Measurements from ENCODE around the gene P2RX6. TPM values are rescaled to one million over a fixed set of nuclear protein-coding genes. Genes with fewer than 3 reads are reported as not detected.
"Not testable (repeated sequence)": the region's sequence is repeated elsewhere in the genome, so short reads cannot be mapped to it uniquely, and the experiment has no call there.

The P2RX6 gene
- total RNA-seq, 1 donor from 2014 or later, result not detected

DNA sequence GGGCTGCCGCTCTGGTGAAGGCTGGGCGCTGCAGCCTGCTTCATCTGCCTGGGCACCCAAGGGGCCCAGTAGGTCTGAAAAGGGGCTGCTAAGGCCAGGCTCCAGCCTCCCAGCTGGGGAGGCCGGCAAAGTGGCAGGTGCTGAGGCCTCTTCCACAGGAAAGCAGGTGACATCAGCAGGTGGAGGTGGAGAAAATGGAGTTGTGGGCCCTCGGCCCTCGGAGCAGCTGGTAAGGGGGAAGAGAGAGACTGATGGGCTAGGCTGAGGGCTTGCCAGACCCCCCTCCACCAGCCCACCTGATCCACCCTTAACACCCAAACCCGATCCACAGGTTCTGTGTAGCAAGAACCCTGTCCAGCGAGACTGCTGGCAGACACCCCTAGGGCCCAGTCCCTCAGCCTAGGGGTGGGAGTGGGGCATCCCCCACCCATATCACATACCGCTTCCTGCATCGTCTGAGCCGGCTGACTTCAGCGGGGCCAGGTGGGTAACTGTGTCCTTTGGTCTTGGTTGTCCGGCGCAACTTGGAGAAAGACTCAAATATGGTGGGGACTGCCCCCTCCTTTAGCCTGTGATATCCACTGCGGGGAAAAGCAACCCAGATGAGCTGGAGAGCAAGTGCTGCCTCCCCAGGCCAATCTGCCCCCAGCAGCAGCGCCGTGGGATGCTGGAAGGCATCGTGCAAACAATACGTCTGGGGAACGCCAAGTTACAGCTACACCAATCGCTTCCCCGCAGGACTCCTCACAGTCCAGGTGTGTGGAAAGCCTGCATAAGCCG is 14.6 kb upstream of the P2RX6 start:
- no peaks in the 10 kb centered on the region for H3K27me3 ChIP-seq (ENCODE audit: control insufficient read depth, insufficient read depth, low read length)
- no peak for DNase-seq (ENCODE audit: low read depth)
- H3K36me3 ChIP-seq (ENCODE audit: control insufficient read depth, insufficient read depth, low read length), result peaks cover 5% of the 10 kb centered on the region
- TF ChIP-seq, protein P1, sequence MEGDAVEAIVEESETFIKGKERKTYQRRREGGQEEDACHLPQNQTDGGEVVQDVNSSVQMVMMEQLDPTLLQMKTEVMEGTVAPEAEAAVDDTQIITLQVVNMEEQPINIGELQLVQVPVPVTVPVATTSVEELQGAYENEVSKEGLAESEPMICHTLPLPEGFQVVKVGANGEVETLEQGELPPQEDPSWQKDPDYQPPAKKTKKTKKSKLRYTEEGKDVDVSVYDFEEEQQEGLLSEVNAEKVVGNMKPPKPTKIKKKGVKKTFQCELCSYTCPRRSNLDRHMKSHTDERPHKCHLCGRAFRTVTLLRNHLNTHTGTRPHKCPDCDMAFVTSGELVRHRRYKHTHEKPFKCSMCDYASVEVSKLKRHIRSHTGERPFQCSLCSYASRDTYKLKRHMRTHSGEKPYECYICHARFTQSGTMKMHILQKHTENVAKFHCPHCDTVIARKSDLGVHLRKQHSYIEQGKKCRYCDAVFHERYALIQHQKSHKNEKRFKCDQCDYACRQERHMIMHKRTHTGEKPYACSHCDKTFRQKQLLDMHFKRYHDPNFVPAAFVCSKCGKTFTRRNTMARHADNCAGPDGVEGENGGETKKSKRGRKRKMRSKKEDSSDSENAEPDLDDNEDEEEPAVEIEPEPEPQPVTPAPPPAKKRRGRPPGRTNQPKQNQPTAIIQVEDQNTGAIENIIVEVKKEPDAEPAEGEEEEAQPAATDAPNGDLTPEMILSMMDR (IDR thresholded peaks at IDR 0.05; ENCODE audit: insufficient read depth, low read length, poor library complexity, severe bottlenecking), result peak; percentile 4
- peak overlapping the region; percentile 85 for H3K4me3 ChIP-seq (ENCODE audit: low read depth, low read length)

DNA sequence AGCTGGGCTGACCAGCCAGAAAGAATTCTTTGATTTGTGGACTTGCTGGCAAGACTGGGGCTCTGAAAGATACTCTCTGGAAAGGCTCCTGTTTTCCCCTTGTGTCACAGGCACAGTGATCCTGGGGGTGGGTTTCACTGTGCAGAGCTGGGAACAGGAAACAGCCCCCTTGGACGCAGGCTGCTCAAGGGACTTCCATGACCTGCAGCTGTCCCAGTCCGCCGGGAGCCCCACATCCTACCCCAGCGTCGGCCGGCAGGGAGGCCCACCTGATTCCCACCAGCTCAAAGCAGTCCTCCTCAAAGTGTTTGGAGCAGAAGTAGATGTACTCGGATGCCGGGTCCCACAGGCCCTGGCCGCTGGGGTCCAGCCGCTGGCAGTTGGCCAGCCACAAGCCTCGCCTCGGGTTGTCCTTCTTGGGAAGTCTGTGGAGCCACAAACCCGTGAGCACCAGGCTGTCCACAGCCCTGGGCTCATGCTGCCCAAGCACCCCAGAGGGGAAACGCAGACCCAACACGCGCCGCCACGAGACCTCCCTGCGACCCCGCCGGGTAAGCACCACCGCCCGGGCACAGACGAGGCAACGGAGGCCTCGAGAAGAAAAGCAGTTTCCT is 13.9 kb upstream of the P2RX6 start:
- peaks cover 5% of the 10 kb centered on the region for H3K36me3 ChIP-seq (ENCODE audit: control insufficient read depth, insufficient read depth, low read length)
- H3K27me3 ChIP-seq (ENCODE audit: control insufficient read depth, insufficient read depth, low read length), result no peaks in the 10 kb centered on the region
- no peak for DNase-seq (ENCODE audit: low read depth)
- TF ChIP-seq, protein P1 (IDR thresholded peaks at IDR 0.05; ENCODE audit: insufficient read depth, low read length, poor library complexity, severe bottlenecking), result no peak
- H3K4me3 ChIP-seq (ENCODE audit: low read depth, low read length), result peak overlapping the region; percentile 85

DNA sequence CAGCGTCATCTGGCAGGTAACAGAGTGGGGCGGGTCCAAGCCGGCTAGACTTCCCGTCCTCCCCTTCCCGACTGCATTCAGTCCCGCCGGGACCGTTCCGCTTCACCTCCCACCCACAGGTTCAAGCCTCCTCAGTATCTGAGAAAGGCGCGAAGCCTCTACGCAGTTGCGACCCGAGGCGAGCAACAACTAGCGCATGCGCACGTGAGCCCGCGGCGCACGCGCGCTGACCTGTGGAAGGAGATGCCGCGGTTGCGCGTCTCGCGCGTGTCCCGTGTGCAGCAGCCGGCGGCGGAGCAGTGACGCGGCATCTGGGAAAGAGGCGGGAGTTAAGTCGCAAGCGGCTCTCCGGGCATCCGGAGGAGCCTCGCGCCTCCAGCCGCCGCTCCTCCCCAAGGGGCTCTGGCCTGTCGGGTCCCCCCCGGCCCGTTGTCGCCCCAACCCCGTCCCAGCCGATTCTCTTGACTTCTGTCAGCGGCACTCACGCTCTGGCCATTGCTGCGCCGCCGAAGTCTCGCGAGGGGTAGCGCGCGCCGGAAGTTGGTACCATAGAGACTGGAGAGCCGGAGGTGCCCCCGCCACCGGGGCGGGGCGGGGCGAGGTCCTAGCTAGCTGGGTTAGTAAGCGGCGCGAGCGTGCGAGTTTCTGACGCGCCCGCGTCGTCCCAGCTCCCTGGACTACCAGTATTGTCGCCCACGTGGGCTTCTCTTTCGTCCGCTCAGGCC is 13.2 kb upstream of the P2RX6 start, which contains the start of gene THAP7:
Gene THAP7 (minus strand): TSS at position 518 of the 725 bp plus-strand sequence. CDS start 207 bp downstream, at position 311.
- H3K36me3 ChIP-seq (ENCODE audit: control insufficient read depth, insufficient read depth, low read length), result peaks cover 5% of the 10 kb centered on the region
- TF ChIP-seq, protein P1 (IDR thresholded peaks at IDR 0.05; ENCODE audit: insufficient read depth, low read length, poor library complexity, severe bottlenecking), result no peak
- H3K4me3 ChIP-seq (ENCODE audit: low read depth, low read length), result peak within 1 kb of the TSS; percentile 85
- no peaks in the 10 kb centered on the region for H3K27me3 ChIP-seq (ENCODE audit: control insufficient read depth, insufficient read depth, low read length)
- DNase-seq (ENCODE audit: low read depth), result peak; percentile 73

DNA sequence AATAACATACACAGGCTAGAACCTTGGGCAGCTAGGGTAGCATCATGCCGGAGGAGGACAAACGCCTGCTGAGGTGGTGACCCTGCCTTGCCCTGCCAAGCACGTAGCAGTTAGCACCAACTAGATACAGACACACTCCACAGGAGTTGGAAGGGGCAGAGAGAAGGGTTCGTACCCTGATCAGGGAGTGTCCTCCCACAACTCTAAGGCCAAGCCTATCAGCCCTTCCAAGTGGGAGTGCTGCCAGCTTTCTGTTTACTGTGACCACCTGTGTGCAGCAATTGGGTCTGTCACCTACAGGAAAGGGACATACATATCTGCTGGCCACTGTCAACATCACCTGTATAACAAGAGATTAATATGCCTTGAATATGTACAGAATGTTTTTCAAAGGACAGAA is 11.2 kb upstream of the P2RX6 start:
- TF ChIP-seq, protein P1 (IDR thresholded peaks at IDR 0.05; ENCODE audit: insufficient read depth, low read length, poor library complexity, severe bottlenecking), result no peak
- Histone ChIP-seq H3K4me3 (ENCODE audit: low read depth, low read length) (no peak overlapping the region), H3K36me3 (ENCODE audit: control insufficient read depth, insufficient read depth, low read length) (peaks cover 2% of the 10 kb centered on the region), H3K27me3 (ENCODE audit: control insufficient read depth, insufficient read depth, low read length) (no peaks in the 10 kb centered on the region)
- no peak for DNase-seq (ENCODE audit: low read depth)

DNA sequence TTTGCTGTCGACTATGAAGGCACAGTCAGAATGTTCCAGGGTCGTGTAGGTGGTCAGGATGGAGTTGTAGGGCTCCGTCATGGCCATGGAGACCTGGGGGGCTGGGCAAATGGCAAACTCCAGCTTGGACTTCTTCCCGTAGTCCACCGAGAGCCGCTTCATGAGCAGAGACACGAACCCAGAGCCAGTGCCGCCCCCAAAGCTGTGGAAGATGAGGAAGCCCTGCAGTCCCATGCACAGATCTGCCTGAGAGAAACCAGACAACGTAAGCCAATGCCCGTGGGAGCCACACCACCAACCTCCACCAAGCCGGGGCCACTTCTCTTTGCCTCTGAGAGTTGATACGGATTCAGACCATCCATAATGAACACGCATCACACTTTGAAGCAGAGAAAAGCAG is 5.8 kb upstream of the P2RX6 start:
- not testable (repeated sequence) for H3K36me3 ChIP-seq (ENCODE audit: control insufficient read depth, insufficient read depth, low read length); H3K27me3 ChIP-seq (ENCODE audit: control insufficient read depth, insufficient read depth, low read length); DNase-seq (ENCODE audit: low read depth); H3K4me3 ChIP-seq (ENCODE audit: low read depth, low read length)
